Naive thymus-derived CD8-positive, alpha-beta T cell (primary cell): ENCODE measurements around the gene FBLN2. TPM values are rescaled to one million over a fixed set of nuclear protein-coding genes. Genes with fewer than 3 reads are reported as not detected.
"Not testable (repeated sequence)": the region's sequence is repeated elsewhere in the genome, so short reads cannot be mapped to it uniquely, and the experiment has no call there.

Experiments used
- ATAC-seq, 2 donors: fragments of 150-1000 bp; cut with Tn5 transposase in 1 of 2; sonication (Bioruptor Pico), chemical (Tn5 transposase) in 1 of 2; 1 replicate in 1 of 2; 2 replicates in 1 of 2; pipeline ENCODE4 v1.10.0; 2021; ENCODE audit warnings: mild to moderate bottlenecking in 2 of 2, moderate library complexity in 2 of 2
- POLR2A ChIA-PET: fragments of 350-600 bp; sonication (Branson Sonifier 250); formaldehyde crosslinking; loops from one replicate; lab custom pipeline; 2021; ENCODE audit warnings: antibody characterized with exemption; lab: Charles Lee
- DNase-seq, 10 donors: peaks; one replicate each; pipeline versions ENCODE4 v3.0.0 to v3.0.0-alpha.2; 2020 to 2022
- H3K27ac Mint-ChIP-seq, 10 donors: one replicate each; pipeline ENCODE4 v1.8.0; 2020 to 2022; ENCODE audit warnings: mild to moderate bottlenecking in 10 of 10, mixed read lengths in 10 of 10, moderate library complexity in 4 of 10, inconsistent platforms in 1 of 10
- H3K27me3 Mint-ChIP-seq, 5 donors: one replicate each; pipeline ENCODE4 v1.8.0; 2021 to 2022; ENCODE audit warnings: mixed read lengths in 5 of 5
- H3K36me3 Mint-ChIP-seq, 3 donors: one replicate each; pipeline ENCODE4 v1.8.0; 2020 to 2022; ENCODE audit warnings: mixed read lengths in 3 of 3, mild to moderate bottlenecking in 2 of 3, inconsistent platforms in 1 of 3
- H3K4me1 Mint-ChIP-seq, 4 donors: one replicate each; pipeline ENCODE4 v1.8.0; 2021 to 2022; ENCODE audit warnings: mixed read lengths in 4 of 4
- H3K4me3 Mint-ChIP-seq, 10 donors: one replicate each; pipeline ENCODE4 v1.8.0; 2020 to 2022; ENCODE audit warnings: mild to moderate bottlenecking in 10 of 10, mixed read lengths in 10 of 10, moderate library complexity in 6 of 10, inconsistent platforms in 1 of 10
- H3K9me3 Mint-ChIP-seq, 9 donors: one replicate each; pipeline ENCODE4 v1.8.0; 2020 to 2022; ENCODE audit warnings: mixed read lengths in 9 of 9, mild to moderate bottlenecking in 3 of 9, inconsistent platforms in 1 of 9, moderate library complexity in 1 of 9
- polyA plus RNA-seq, 3 donors: library from polyadenylated mRNA; unstranded; fragments of 300-500 nt; fragmentation: Illumina TruSeq; gene quantifications; one replicate each; pipeline ENCODE4 v1.2.3, GENCODE V29; 2021
- total RNA-seq, 8 experiments: library from RNA in 2 of 8; stranded (reverse) in 2 of 8; gene quantifications; one replicate each; pipeline ENCODE4 v1.2.3 and lab custom pipeline; 2021 to 2026

The FBLN2 gene
- total and polyA plus RNA-seq, 5 experiments from 2014 or later = 6.3 to 33.7 (median 15.8) TPM

DNA sequence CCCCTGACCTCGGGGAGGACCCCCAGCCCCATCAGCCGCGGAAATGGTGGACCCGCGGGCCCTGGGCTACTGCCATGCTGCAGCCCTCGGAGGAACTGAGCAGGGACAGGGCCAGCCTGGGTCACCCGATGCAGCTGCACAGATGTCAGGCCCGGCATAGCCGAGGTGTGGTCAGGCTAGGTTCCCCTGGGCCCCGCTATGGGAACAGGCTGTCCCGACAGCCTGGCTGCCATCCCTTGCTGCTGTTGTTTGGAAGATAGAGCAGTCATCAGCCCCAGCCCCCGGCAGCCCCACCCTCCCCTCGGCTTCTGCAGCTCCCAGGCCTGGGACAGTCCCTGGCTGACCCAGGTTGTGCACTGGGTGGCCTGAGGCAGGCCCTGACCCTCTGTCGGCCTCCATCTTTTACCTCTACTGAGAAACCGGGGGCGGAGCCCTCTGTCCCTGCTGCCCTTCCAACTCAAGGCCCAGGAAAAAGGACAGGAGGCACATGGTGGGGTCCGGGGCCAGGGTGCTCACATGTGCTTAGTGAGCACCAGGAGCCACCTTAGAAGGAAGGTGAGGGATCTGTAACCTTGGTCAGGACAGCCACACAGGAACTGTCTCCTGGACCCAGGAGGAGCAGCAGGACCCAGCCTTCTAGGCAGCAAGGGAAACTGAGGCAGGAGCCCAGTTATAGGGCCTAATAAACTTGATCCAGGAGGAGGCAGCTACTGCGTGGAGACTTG, 31.5 kb upstream of the FBLN2 start:
- Mint-ChIP-seq H3K4me1 (no peaks in the 10 kb centered on the region), H3K9me3 (peaks cover 0 to 10% (median 4%) of the 10 kb centered on the region in 9 donors), H3K27me3 (no peaks in the 10 kb centered on the region), H3K27ac (no peak overlapping the region), H3K36me3 (peaks cover 0 to 4% (median 0%) of the 10 kb centered on the region in 3 donors), H3K4me3 (no peak overlapping the region)
- POLR2A ChIA-PET = no interaction called here
- DNase-seq = no peak
- no peak for ATAC-seq

DNA sequence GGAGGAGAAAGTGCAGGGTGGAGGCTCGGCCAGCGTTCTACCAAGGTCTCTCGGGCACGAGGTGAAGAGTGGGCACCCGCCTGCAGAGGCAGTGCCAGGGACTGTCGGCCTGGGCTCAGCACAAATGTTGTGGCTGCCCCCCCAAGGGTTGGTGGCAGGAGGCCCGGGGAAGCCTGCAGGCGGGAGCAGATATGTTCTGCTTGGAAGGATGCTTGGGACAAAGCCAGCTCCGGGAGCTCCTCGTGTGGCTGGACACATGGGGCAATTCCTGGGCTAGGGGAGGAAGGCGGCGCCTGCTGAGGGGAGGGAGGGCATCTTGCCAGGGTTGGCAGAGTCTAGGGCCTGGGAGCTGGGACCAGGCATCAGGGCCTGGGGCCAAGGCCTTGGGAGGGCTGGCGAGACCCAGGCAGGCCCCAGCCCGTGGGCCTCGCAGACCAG, 30.4 kb upstream of the FBLN2 start:
- Mint-ChIP-seq H3K27ac (no peak overlapping the region), H3K36me3 (peaks cover 0 to 4% (median 0%) of the 10 kb centered on the region in 3 donors), H3K4me3 (no peak overlapping the region), H3K9me3 (peaks cover 0 to 10% (median 4%) of the 10 kb centered on the region in 9 donors), H3K27me3 (no peaks in the 10 kb centered on the region), H3K4me1 (no peaks in the 10 kb centered on the region)
- DNase-seq (no peak), ATAC-seq (no peak)
- POLR2A ChIA-PET = no interaction called here

DNA sequence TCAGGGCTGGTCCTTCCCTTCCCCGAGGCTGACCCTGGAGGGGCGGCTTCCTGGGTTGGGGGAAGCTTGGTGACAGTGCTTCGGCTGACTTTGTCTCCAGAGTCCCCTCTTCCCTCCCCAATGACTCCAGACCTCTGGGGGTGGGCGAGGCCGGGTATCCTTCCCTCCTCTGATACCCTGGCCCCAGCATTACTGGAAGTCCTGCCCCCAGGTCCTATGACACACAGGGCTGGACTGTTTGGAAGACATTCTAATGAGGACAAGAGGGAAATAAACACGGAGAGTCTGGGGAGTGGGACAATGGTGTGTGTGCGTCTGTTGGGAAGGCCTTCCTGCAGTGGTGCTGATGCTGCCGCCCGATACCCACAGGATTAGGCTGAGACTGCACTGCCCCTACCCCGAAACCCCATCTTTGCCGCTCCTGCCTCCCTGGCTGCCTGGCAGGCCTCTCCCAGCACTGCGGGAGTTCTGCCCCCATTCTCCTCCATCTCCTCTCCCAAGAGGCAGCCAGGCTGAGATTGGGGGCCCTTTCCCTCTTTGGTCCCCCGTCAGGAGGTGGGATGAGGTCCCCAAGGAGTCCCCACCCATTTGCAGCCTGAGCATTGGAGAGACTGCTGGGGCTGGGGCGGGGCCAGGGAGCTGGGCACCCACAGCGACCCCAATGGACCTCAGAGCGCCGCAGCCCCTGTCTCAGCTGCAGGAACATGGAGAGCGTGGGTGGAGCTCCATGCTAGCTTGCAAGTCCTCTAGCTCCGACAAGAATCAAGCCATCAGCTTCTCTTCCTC, 29.7 kb upstream of the FBLN2 start:
- H3K4me3 Mint-ChIP-seq = no peak overlapping the region
- H3K36me3 Mint-ChIP-seq = peaks cover 0 to 4% (median 0%) of the 10 kb centered on the region in 3 donors
- no peak for ATAC-seq
- POLR2A ChIA-PET = no interaction called here
- H3K27me3 Mint-ChIP-seq = no peaks in the 10 kb centered on the region
- no peaks in the 10 kb centered on the region for H3K4me1 Mint-ChIP-seq
- no peak overlapping the region for H3K27ac Mint-ChIP-seq
- peaks cover 0 to 10% (median 4%) of the 10 kb centered on the region in 9 donors for H3K9me3 Mint-ChIP-seq
- no peak for DNase-seq

DNA sequence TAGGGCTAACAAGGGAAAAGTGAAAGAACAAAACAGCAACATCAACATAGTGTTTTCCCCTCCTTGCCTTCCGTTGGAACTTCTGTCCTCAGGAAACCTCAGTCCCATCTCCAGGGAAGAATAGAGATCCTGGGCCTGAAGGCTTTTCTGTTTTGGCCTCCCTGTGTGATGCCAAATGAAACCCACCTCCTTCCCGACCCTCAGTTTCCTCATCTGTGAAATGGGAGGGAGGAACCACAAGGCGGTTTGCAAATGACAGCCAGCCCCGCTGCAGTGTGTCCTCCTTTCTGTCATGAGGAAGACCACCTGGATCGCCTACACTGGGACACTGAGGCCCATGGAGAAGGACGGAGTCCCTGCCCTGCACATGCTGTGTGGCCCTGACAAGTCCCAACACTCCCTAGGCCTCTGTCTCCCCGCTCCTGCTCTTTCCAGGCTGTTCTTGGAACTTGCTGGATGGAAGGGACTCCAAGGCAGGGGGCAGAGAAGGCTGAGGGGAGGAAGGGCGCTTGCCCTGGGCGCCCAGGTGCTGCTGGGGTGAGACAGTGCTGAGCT, 28.5 kb upstream of the FBLN2 start:
- Mint-ChIP-seq H3K36me3 (peaks cover 0 to 4% (median 0%) of the 10 kb centered on the region in 3 donors), H3K9me3 (peaks cover 0 to 10% (median 4%) of the 10 kb centered on the region in 9 donors), H3K27ac (no peak overlapping the region), H3K4me3 (no peak overlapping the region), H3K27me3 (no peaks in the 10 kb centered on the region), H3K4me1 (no peaks in the 10 kb centered on the region)
- DNase-seq (no peak), ATAC-seq (no peak)
- POLR2A ChIA-PET = no interaction called here

DNA sequence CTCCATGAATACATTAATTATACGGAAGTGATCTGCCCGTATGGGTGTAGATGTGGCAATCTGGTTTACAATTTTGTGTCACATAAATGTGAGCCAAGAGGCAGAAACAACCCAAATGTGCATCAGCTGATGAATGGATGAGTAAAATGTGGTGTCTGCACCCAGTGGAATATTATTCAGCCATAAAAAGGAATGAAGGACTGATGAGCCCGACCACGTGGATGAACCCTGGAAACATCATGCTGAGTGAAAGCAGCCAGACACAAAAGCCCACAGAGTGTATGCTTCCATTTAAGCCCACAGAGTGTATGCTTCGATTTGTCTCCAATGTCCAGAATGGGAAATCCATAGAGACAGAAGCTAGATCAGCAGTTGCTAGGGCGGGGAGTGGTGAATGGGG, 27.6 kb upstream of the FBLN2 start:
- H3K4me3 Mint-ChIP-seq = no peak overlapping the region

DNA sequence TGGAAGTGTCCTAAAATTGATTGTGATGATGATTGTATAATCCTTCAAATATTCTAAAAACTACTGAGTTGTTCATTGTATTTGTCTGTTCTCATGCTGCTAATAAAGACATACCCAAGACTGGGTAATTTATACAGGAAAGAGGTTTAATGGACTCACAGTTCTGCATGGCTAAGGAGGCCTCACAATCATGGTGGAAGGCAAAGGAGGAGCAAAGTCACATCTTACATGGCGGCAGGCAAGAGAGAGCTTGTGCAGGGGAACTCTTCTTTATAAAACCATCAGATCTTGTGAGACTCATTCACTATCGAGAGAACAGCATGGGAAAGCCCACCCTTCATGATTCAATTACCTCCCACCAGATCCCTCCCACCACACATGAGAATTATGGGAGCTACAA, 27.2 kb upstream of the FBLN2 start:
- not testable (repeated sequence) for H3K9me3 Mint-ChIP-seq, H3K4me3 Mint-ChIP-seq

More for the DNA sequence above, 27.6 kb upstream of the FBLN2 start:
- no peaks in the 10 kb centered on the region for H3K4me1 Mint-ChIP-seq
- POLR2A ChIA-PET = no interaction called here
- peaks cover 0 to 4% (median 0%) of the 10 kb centered on the region in 3 donors for H3K36me3 Mint-ChIP-seq
- peaks cover 0 to 10% (median 4%) of the 10 kb centered on the region in 9 donors for H3K9me3 Mint-ChIP-seq
- no peak for DNase-seq
- no peak for ATAC-seq
- H3K27ac Mint-ChIP-seq = no peak overlapping the region
- no peaks in the 10 kb centered on the region for H3K27me3 Mint-ChIP-seq

DNA sequence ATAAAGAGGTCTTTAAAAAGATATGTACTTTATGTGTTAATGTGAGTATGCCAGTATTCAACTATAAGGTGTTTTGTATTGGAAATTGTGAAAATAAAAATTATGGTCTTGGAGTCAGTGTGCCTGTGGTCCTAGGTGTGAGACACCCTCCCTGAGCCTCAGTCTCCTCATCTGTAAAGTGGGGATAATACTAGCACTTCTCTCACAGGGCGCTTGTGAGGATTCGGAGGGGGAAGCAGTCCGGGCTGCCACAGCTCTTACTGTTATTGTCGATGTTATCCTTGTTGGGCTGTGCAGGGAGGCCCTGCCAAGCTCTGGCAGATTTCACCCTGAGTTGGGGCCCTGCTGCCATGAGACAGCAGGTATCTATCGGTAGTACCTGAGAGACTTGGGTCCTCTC, 26.7 kb upstream of the FBLN2 start:
- H3K36me3 Mint-ChIP-seq = peaks cover 0 to 4% (median 0%) of the 10 kb centered on the region in 3 donors
- DNase-seq (no peak), ATAC-seq (no peak)
- H3K4me1 Mint-ChIP-seq = no peaks in the 10 kb centered on the region
- H3K27me3 Mint-ChIP-seq = no peaks in the 10 kb centered on the region
- H3K27ac Mint-ChIP-seq = no peak overlapping the region
- H3K4me3 Mint-ChIP-seq = no peak overlapping the region
- peaks cover 0 to 10% (median 4%) of the 10 kb centered on the region in 9 donors for H3K9me3 Mint-ChIP-seq
- POLR2A ChIA-PET = no interaction called here

More for the DNA sequence above, 27.2 kb upstream of the FBLN2 start:
- POLR2A ChIA-PET, H3K36me3 Mint-ChIP-seq, ATAC-seq, H3K27ac Mint-ChIP-seq, H3K27me3 Mint-ChIP-seq, DNase-seq, H3K4me1 Mint-ChIP-seq: not testable (repeated sequence)

DNA sequence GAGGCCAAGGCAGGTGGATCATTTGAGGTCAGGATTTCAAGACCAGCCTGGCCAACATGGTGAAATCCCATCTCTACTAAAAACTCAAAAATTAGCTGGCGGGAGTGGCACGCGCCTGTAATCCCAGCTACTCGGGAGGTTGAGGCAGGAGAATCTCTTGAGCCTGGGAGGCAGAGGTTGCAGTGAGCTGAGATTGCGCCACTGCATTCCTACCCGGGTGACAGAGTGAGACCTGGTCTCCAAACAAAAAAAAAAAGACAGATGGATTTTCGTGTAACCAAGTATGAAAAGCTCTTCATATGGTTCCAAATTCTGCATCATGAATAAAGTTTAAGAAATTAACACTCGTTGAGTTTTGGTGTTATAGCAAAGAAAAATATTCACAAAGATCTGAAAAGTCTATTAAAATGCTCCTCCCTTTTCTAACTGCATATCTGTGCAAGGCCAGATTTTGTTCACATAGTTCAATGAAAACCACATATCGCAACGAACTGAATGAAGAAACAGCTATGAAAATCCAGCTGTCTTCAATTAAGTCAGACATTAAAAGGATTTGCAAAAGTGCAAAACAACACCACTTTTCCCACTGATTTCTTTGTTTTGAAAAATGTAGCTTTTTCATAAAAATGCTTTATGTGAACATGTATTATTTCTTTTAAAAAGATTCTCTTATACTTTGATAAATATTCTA, 23.8 kb upstream of the FBLN2 start:
- Mint-ChIP-seq H3K36me3 (peaks cover 0 to 4% (median 0%) of the 10 kb centered on the region in 3 donors), H3K4me1 (no peaks in the 10 kb centered on the region), H3K27me3 (peaks cover 0 to 3% (median 0%) of the 10 kb centered on the region in 5 donors), H3K4me3 (no peak overlapping the region), H3K9me3 (peaks cover 0 to 10% (median 4%) of the 10 kb centered on the region in 9 donors), H3K27ac (peak overlapping the region in 1 of 10 donors; percentile 17)
- POLR2A ChIA-PET = no interaction called here
- ATAC-seq = no peak
- no peak for DNase-seq

DNA sequence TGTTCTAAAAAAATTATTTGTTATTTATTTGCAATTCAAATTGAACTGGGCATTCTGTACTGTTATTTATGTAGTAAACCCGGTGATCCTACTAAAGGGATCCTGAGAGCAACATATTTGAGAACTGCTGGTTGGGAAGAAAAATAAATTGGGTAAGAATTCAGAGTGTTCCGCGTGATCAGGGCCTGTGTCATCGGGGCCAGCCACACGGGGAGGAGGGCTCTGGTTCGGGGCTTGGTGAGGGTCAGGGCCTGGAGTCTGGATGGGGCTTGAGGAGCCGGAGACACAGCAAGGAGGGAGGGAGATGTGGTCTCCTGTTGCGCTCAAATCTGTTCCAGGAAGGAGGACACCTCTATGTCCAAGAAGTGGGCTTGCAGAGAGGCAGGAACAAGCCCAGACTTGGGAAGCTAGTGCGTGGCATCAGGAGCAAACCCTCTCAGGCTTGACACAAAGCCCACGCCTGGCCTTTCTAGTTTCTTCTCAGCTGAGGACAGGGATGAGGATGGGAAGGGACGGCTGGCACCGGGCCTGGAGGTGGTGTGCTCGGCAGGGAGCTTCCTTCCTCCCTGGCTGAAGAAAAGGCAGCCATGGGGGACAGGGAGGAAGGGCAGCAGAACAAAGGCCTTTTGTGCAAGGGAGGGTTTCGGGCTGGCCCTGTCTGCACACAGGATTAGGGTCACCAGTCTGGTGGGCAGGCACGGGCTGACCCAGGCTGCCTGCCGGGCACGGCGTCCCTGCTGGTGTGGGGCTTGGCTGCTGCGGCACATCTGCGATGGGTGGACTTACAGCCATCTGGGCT, 22.9 kb upstream of the FBLN2 start:
- POLR2A ChIA-PET = no interaction called here
- peaks cover 0 to 9% (median 6%) of the 10 kb centered on the region in 9 donors for H3K9me3 Mint-ChIP-seq
- no peak overlapping the region for H3K27ac Mint-ChIP-seq
- DNase-seq (no peak), ATAC-seq (no peak)
- H3K36me3 Mint-ChIP-seq = peaks cover 0 to 4% (median 0%) of the 10 kb centered on the region in 3 donors
- H3K27me3 Mint-ChIP-seq = peaks cover 0 to 3% (median 0%) of the 10 kb centered on the region in 5 donors
- H3K4me3 Mint-ChIP-seq = no peak overlapping the region
- H3K4me1 Mint-ChIP-seq = no peaks in the 10 kb centered on the region

DNA sequence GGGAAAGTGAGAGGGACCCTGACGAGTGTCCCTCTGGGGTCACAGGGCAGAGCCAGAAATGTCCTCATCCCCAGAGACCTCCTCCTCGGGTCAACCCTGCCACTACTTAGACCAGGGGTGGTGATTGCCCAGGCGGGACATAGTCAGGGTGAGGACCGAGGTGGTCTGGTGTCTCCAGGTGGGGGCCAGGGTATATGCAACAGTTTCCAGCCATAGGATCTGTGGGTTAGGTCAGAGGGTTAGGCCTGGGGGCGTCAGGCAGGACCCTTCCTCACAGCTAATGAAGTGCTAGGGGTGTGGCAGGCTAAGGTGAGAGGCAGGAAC, 22.3 kb upstream of the FBLN2 start:
- H3K9me3 Mint-ChIP-seq = peaks cover 0 to 4% (median 2%) of the 10 kb centered on the region in 9 donors
- H3K4me1 Mint-ChIP-seq = no peaks in the 10 kb centered on the region
- H3K36me3 Mint-ChIP-seq = peaks cover 0 to 3% (median 0%) of the 10 kb centered on the region in 3 donors
- ATAC-seq = no peak
- H3K27me3 Mint-ChIP-seq = peaks cover 0 to 3% (median 0%) of the 10 kb centered on the region in 5 donors
- peak overlapping the region in 1 of 10 donors; percentile 72 for H3K27ac Mint-ChIP-seq
- POLR2A ChIA-PET = no interaction called here
- DNase-seq = no peak
- no peak overlapping the region for H3K4me3 Mint-ChIP-seq

DNA sequence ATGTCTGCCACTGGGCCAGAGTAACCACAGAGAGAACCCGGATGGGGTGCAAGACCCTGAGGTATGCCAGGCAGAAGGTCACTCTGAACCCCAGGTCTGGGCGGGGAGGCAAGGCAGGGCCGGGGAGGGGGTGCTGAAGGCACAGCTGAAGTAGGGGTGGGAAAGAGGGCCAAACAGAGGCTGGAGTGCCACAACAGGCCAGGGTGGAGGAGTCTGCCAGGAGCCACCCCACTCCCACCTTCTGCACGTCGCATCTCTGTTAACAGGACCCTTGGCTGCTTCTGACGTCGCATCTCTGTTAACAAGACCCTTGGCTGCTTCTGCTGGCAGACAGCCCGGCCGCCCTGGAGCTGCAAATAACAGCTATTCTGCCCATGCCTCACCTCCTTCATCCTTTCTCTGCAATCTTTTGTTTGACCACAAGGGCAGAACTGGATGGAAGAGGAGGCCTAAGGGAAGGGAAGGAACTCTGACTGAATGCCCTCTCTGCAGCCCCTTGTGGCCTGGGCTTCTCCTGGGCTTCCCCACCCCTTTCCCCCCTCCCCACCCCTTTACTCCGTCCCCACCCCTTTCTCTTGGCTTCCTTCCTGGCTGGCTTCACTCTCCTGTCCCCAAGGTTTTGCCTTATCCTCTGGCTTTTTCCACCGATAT, 20.6 kb upstream of the FBLN2 start:
- DNase-seq = no peak
- peaks cover 0 to 3% (median 3%) of the 10 kb centered on the region in 5 donors for H3K27me3 Mint-ChIP-seq
- H3K36me3 Mint-ChIP-seq = no peaks in the 10 kb centered on the region
- H3K9me3 Mint-ChIP-seq = peaks cover 0 to 2% (median 0%) of the 10 kb centered on the region in 9 donors
- peak overlapping the region in 1 of 10 donors; percentile 49 for H3K27ac Mint-ChIP-seq
- H3K4me1 Mint-ChIP-seq = no peaks in the 10 kb centered on the region
- H3K4me3 Mint-ChIP-seq = no peak overlapping the region
- POLR2A ChIA-PET = no interaction called here
- no peak for ATAC-seq
